GOT3 (cell line): ENCODE measurements around the gene RLF.

Experiments
- DNase-seq: peaks from one replicate; lab custom pipeline; 2025; ENCODE audit warnings: mixed read lengths; lab: John Stamatoyannopoulos, UW

Gene RLF

GRCh38 chr1:40161125-40161887, at the start of gene RLF:
Gene RLF, plus strand, starts transcription at chr1:40161387. Its CDS starts 13 bp downstream, at chr1:40161400.
- peak; percentile 80 for DNase-seq

- no peak for DNase-seq
These were observed 46.8 kb upstream of the RLF start for GRCh38 chr1:40114400-40114799.

- DNase-seq: no peak
These were observed 41.1 kb upstream of the RLF start for GRCh38 chr1:40120128-40120527.

GRCh38 chr1:40122855-40123254, 38.3 kb upstream of the RLF start:
- DNase-seq: no peak

GRCh38 chr1:40130892-40131291, 30.3 kb upstream of the RLF start:
- no peak for DNase-seq

GRCh38 chr1:40132383-40133311, 28.5 kb upstream of the RLF start:
- DNase-seq: no peak

- DNase-seq: no peak
These were observed 27.9 kb upstream of the RLF start for GRCh38 chr1:40133312-40133665.

GRCh38 chr1:40133839-40134238, 27.3 kb upstream of the RLF start:
- no peak for DNase-seq

GRCh38 chr1:40140211-40140973, 20.8 kb upstream of the RLF start:
- no peak for DNase-seq

GRCh38 chr1:40141878-40142535, 19.2 kb upstream of the RLF start:
- no peak for DNase-seq

- no peak for DNase-seq
These were observed 17.2 kb upstream of the RLF start for GRCh38 chr1:40143891-40144575.

GRCh38 chr1:40151457-40152079, 9.6 kb upstream of the RLF start:
- DNase-seq: no peak

GRCh38 chr1:40153073-40153770, 8.0 kb upstream of the RLF start:
- DNase-seq: no peak

GRCh38 chr1:40155135-40155534, 6.1 kb upstream of the RLF start:
- DNase-seq: no peak

GRCh38 chr1:40155910-40156309, 5.3 kb upstream of the RLF start:
- no peak for DNase-seq

- DNase-seq: no peak
These were observed 422 bp upstream of the RLF start for GRCh38 chr1:40160806-40161124.

- no peak for DNase-seq
These were observed 756 bp downstream of the RLF start for GRCh38 chr1:40161888-40162397.

GRCh38 chr1:40162753-40163441, 1.7 kb downstream of the RLF start:
- no peak for DNase-seq

GRCh38 chr1:40167317-40167716, 6.1 kb downstream of the RLF start:
- no peak for DNase-seq

- no peak for DNase-seq
These were observed 9.8 kb downstream of the RLF start for GRCh38 chr1:40171036-40171435.
